B cell (primary cell): ENCODE data around the gene CBX4. TPM values are rescaled to one million over a fixed set of nuclear protein-coding genes. Genes with fewer than 3 reads are reported as not detected.

Experiments
- ATAC-seq: fragments of 200-7000 bp; cut with Tn5 transposase; one replicate; pipeline ENCODE4 v1.10.0; 2021; ENCODE audit warnings: low read depth, mild to moderate bottlenecking, moderate number of reproducible peaks, moderate library complexity
- CTCF ChIA-PET: fragments of 350-600 bp; sonication (Branson Sonifier 250); formaldehyde crosslinking; loops from one replicate; lab custom pipeline; 2021; ENCODE audit warnings: antibody characterized with exemption, inconsistent platforms; lab: Charles Lee
- POLR2A ChIA-PET: fragments of 350-600 bp; sonication (Branson Sonifier 250); formaldehyde crosslinking; loops from one replicate; lab custom pipeline; 2021; ENCODE audit warnings: antibody characterized with exemption; lab: Charles Lee
- DNase-seq: peaks from one replicate; pipeline ENCODE4 v3.0.0; 2013
- H2AFZ ChIP-seq: 2 replicates; pipeline ENCODE4 v1.6.1; 2012; ENCODE audit warnings: mild to moderate bottlenecking, low read depth, low read length; ENCODE audit not compliant: insufficient read depth, poor library complexity, severe bottlenecking
- H3K27ac ChIP-seq, 2 donors: 1 replicate in 1 of 2; 2 replicates in 1 of 2; pipeline ENCODE4 v1.5.1; 2012 to 2013; ENCODE audit warnings: low read length in 2 of 2, mild to moderate bottlenecking in 2 of 2, moderate library complexity in 1 of 2
- H3K27me3 ChIP-seq, 4 experiments: fragments of 200-600 bp in 1 of 4; sonication (generic) in 1 of 4; replicated peaks in 1 of 4; 1 replicate in 2 of 4; 2 replicates in 2 of 4; pipeline versions ENCODE4 v1.6.1 to v1.7.0; 2013 to 2016; ENCODE audit warnings: low read length in 3 of 4, mild to moderate bottlenecking in 2 of 4, mixed read lengths in 1 of 4, moderate library complexity in 1 of 4; ENCODE audit not compliant: insufficient read depth in 4 of 4, control insufficient read depth in 3 of 4; ENCODE audit errors: control extremely low read depth in 1 of 4
- H3K36me3 ChIP-seq, 2 experiments: replicated peaks in 1 of 2; 1 replicate in 1 of 2; 2 replicates in 1 of 2; pipeline versions ENCODE4 v1.6.1 to v1.7.1; 2013; ENCODE audit warnings: low read length in 1 of 2; ENCODE audit not compliant: insufficient read depth in 2 of 2, control insufficient read depth in 1 of 2; ENCODE audit errors: control extremely low read depth in 1 of 2, extremely low read depth in 1 of 2
- H3K4me1 ChIP-seq, 2 donors: fragments of 200-600 bp in 1 of 2; sonication (generic) in 1 of 2; 1 replicate in 1 of 2; 2 replicates in 1 of 2; pipeline versions ENCODE4 v1.5.1 to v1.6.1; 2013 to 2017; ENCODE audit warnings: low read length in 2 of 2; ENCODE audit not compliant: control insufficient read depth in 2 of 2, insufficient read depth in 2 of 2
- H3K4me2 ChIP-seq: replicated peaks from 2 replicates; pipeline ENCODE3; 2012; ENCODE audit warnings: mild to moderate bottlenecking, low read depth, low read length; ENCODE audit not compliant: poor library complexity, severe bottlenecking
- H3K4me3 ChIP-seq, 5 experiments: fragments of 200-600 bp in 1 of 5; sonication (generic) in 1 of 5; 1 replicate in 3 of 5; 2 replicates in 2 of 5; pipeline versions ENCODE4 v1.5.1 to v1.7.0; 2011 to 2016; ENCODE audit warnings: low read length in 4 of 5, mild to moderate bottlenecking in 4 of 5, low read depth in 2 of 5, control low read depth in 1 of 5, moderate library complexity in 1 of 5; ENCODE audit not compliant: insufficient read depth in 1 of 5; ENCODE audit errors: control extremely low read depth in 1 of 5, extremely low read depth in 1 of 5
- H3K79me2 ChIP-seq: fragments of 200-600 bp; sonication (generic); one replicate; pipeline ENCODE4 v1.6.0; 2016; ENCODE audit warnings: low read length; ENCODE audit not compliant: control insufficient read depth, insufficient read depth
- H3K9ac ChIP-seq: fragments of 200-600 bp; sonication (generic); 2 replicates; pipeline ENCODE4 v1.6.1; 2017; ENCODE audit warnings: mild to moderate bottlenecking, low read length, moderate library complexity
- H3K9me3 ChIP-seq, 3 donors: one replicate each; pipeline versions ENCODE4 v1.6.1 to v1.7.1; 2013; ENCODE audit warnings: low read length in 2 of 3; ENCODE audit not compliant: control insufficient read depth in 2 of 3, insufficient read depth in 1 of 3; ENCODE audit errors: control extremely low read depth in 1 of 3
- H4K20me1 ChIP-seq: 2 replicates; pipeline ENCODE4 v1.6.0; 2012; ENCODE audit warnings: mild to moderate bottlenecking, low read length; ENCODE audit not compliant: insufficient read depth, control insufficient read depth, poor library complexity, severe bottlenecking
- H3K27ac Mint-ChIP-seq: one replicate; pipeline ENCODE4 v1.8.0; 2021; ENCODE audit warnings: mixed read lengths
- H3K27me3 Mint-ChIP-seq: one replicate; pipeline ENCODE4 v1.8.0; 2021; ENCODE audit warnings: mixed read lengths
- H3K4me1 Mint-ChIP-seq: one replicate; pipeline ENCODE4 v1.8.0; 2021; ENCODE audit warnings: mixed read lengths
- H3K4me3 Mint-ChIP-seq: one replicate; pipeline ENCODE4 v1.8.0; 2021; ENCODE audit warnings: mixed read lengths
- H3K9me3 Mint-ChIP-seq: one replicate; pipeline ENCODE4 v1.8.0; 2022; ENCODE audit warnings: mixed read lengths; ENCODE audit not compliant: insufficient read depth
- EZH2 ChIP-seq: IDR thresholded peaks from 2 replicates; pipeline ENCODE4 v1.6.1; 2012; ENCODE audit warnings: borderline replicate concordance, low read depth, mild to moderate bottlenecking, moderate library complexity, low read length; ENCODE audit not compliant: insufficient read depth, poor library complexity, severe bottlenecking
- WGBS: methylation state at CpG from one replicate; pipeline ENCODE4 v1.1.5; 2013; ENCODE audit warnings: missing lambda C conversion rate; ENCODE audit not compliant: insufficient coverage; 5-methylcytosine and 5-hydroxymethylcytosine counted together
- intact Hi-C: fragments of 100-400 bp; cut with micrococcal nuclease; formaldehyde crosslinking; loops from one replicate; pipeline ENCODE4 v1.10.0; 2022
- polyA plus RNA-seq: library from polyadenylated mRNA; depleted of rRNA; stranded (reverse); fragments of >200 nt; gene quantifications from 2 replicates; pipeline ENCODE4 v1.2.3, GENCODE V29; 2012
- total RNA-seq, 2 donors: library from RNA; stranded (reverse); fragments of 120-200 nt in 1 of 2; gene quantifications; 1 replicate in 1 of 2; 2 replicates in 1 of 2; pipeline versions ENCODE4 v1.2.3 to v1.2.4, GENCODE V29; 2013 to 2022
- TF ChIP-seq, protein P1 (sequence below): fragments of 200-600 bp; IDR thresholded peaks from one replicate; pipeline ENCODE4 v1.8.0; 2022; ENCODE audit warnings: antibody characterized with exemption, mild to moderate bottlenecking

CBX4 gene
- total and polyA plus RNA-seq, 2 donors (not counting 1 experiment from before 2014, with no cell fraction given): 81.9 to 115 TPM

DNA sequence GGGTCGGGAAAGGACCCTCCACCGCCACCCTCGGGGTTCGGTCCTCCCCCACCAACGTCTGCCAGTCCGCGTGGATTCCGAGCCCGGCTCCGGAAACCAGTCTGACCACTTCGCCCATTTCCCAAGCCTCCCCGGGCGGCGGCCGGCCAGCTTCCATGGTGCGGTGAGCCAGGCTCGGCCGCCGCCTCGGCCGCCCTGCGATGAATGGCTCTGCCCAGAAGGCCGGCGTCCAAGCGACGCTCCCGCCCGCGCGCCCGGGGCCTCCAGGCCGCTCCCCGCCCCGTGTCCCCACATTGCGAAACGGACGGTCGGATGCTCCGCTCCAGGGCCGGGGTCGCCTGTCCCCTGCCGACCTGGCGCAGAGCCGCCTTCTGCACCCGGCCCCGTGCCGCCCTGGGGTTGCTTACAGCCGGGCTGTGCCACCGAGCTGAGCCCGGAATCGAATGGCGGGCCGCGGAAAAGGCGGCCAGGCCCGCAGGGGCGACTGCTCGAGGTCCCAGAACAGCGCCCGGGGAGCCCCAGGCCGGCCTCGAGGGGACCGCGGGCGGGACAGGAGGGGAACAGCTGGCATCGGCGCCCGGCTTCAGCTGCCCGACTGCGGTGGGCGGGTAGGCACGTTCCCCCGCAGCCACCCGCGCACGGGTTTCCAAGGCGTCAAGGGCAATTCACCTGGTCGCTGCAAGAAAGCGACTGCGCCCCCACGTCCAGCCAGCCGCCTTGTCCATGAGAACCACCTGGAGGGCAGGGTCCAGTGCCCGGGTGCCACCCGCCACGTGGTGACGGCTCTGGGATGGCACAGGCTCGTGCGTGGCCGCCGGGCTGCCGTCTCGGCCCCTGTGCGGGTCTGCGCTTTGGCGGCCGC lies 24.0 kb downstream of the CBX4 start:
- POLR2A ChIA-PET: interaction anchor here (1.5 to 2.3 kb wide), 3 partner anchors 16 to 24 kb away, joined by 4 to 7 read pairs (median 5); partner anchors contain the start of gene CBX4
- DNase-seq (peak; percentile 69), ATAC-seq (no peak)
- H3K27me3 ChIP-seq: peaks cover 0 to 72% (median 49%) of the 10 kb centered on the region in 4 experiments
- no peak overlapping the region for H3K4me3 ChIP-seq
- 5% methylated on average over 96 of the region's 96 CpGs for WGBS
- no peaks in the 10 kb centered on the region for H3K36me3 ChIP-seq
- CTCF ChIA-PET: interaction anchor here (0.9 to 3.6 kb wide), 5 partner anchors 10 to 28 kb away, joined by 4 to 21 read pairs (median 11); partner anchors contain the start of gene CBX4
- no peak overlapping the region for H3K4me3 Mint-ChIP-seq
- intact Hi-C loops: loop anchor here (1.0 kb wide), 2 partner anchors 14 to 27 kb away; no protein-coding TSS in a partner anchor
- no peak overlapping the region for H3K27ac ChIP-seq
- H3K4me1 ChIP-seq: peaks cover 46% of the 10 kb centered on the region in 2 donors
- no peaks in the 10 kb centered on the region for H3K9me3 Mint-ChIP-seq
- peaks cover 50% of the 10 kb centered on the region for H3K27me3 Mint-ChIP-seq
- H2AFZ ChIP-seq: peak overlapping the region; percentile 19
- peaks cover 39% of the 10 kb centered on the region for H4K20me1 ChIP-seq
- H3K27ac Mint-ChIP-seq: no peak overlapping the region
- H3K79me2 ChIP-seq: no peaks in the 10 kb centered on the region
- H3K9me3 ChIP-seq: peaks cover 0 to 38% (median 0%) of the 10 kb centered on the region in 3 donors
- H3K4me1 Mint-ChIP-seq: peaks cover 25% of the 10 kb centered on the region
- H3K9ac ChIP-seq: peak overlapping the region; percentile 26
- peak overlapping the region; percentile 63 for H3K4me2 ChIP-seq
- TF ChIP-seq, protein P1, sequence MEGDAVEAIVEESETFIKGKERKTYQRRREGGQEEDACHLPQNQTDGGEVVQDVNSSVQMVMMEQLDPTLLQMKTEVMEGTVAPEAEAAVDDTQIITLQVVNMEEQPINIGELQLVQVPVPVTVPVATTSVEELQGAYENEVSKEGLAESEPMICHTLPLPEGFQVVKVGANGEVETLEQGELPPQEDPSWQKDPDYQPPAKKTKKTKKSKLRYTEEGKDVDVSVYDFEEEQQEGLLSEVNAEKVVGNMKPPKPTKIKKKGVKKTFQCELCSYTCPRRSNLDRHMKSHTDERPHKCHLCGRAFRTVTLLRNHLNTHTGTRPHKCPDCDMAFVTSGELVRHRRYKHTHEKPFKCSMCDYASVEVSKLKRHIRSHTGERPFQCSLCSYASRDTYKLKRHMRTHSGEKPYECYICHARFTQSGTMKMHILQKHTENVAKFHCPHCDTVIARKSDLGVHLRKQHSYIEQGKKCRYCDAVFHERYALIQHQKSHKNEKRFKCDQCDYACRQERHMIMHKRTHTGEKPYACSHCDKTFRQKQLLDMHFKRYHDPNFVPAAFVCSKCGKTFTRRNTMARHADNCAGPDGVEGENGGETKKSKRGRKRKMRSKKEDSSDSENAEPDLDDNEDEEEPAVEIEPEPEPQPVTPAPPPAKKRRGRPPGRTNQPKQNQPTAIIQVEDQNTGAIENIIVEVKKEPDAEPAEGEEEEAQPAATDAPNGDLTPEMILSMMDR: no peak
- TF ChIP-seq EZH2: peak; percentile 93
